Measurements from ENCODE around the gene CACNB4.

The CACNB4 gene

DNA sequence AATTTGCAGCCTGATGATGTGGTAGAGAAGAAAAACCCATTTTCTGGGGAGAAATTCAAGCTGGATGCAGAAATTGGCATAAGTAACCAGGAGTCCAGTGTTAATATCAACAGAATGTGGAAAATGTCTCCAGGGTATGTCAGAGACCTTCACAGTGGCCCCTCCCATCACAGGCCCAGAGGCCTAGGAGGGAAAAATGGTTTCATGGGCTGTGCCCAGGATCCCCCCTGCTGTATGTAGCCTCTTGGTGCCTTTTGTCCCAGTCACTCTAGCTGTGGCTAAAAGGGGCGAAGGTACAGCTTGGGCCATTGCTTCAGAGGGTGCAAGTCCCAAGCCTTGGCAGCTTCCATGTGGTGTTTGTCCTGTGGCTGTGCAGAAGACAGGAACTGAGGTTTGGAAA lies 40.2 kb downstream of the CACNB4 start:
- TF ChIP-seq, protein P1, sequence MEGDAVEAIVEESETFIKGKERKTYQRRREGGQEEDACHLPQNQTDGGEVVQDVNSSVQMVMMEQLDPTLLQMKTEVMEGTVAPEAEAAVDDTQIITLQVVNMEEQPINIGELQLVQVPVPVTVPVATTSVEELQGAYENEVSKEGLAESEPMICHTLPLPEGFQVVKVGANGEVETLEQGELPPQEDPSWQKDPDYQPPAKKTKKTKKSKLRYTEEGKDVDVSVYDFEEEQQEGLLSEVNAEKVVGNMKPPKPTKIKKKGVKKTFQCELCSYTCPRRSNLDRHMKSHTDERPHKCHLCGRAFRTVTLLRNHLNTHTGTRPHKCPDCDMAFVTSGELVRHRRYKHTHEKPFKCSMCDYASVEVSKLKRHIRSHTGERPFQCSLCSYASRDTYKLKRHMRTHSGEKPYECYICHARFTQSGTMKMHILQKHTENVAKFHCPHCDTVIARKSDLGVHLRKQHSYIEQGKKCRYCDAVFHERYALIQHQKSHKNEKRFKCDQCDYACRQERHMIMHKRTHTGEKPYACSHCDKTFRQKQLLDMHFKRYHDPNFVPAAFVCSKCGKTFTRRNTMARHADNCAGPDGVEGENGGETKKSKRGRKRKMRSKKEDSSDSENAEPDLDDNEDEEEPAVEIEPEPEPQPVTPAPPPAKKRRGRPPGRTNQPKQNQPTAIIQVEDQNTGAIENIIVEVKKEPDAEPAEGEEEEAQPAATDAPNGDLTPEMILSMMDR (IDR thresholded peaks at IDR 0.05; ENCODE audit: low read depth, low read length): no peak
- Histone ChIP-seq H3K4me3 (ENCODE audit: low read depth, low read length) (no peak overlapping the region), H3K9me3 (ENCODE audit: severe bottlenecking) (peaks cover 8% of the 10 kb centered on the region), H3K27me3 (ENCODE audit: insufficient read depth, low read depth, severe bottlenecking) (no peaks in the 10 kb centered on the region), H3K27ac (no peak overlapping the region), H3K36me3 (no peaks in the 10 kb centered on the region)
- DNase-seq: no peak

DNA sequence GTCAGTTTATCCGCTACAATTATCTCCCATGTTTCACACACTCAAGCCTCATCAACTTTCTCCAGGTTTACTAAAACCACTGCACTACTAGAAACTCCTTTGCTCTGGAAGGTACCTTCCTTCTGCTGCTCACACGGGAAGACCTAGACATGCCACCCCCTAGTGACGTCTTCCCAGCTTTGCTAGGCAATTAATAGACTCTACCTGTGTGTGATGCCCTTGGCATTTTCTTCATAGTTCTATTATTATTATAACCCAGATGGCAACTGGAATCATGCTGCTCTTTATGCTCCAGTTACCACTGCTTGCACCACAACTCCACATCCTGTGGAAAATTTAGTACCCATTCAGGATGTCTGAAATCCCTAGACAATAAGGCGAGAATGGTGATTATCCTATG lies 42.4 kb downstream of the CACNB4 start:
- no peak for DNase-seq
- H3K27ac ChIP-seq: no peak overlapping the region
- TF ChIP-seq, protein P1 (IDR thresholded peaks at IDR 0.05; ENCODE audit: low read depth, low read length): no peak
- H3K9me3 ChIP-seq (ENCODE audit: severe bottlenecking): peaks cover 8% of the 10 kb centered on the region
- no peaks in the 10 kb centered on the region for H3K36me3 ChIP-seq
- H3K27me3 ChIP-seq (ENCODE audit: insufficient read depth, low read depth, severe bottlenecking): no peaks in the 10 kb centered on the region
- no peak overlapping the region for H3K4me3 ChIP-seq (ENCODE audit: low read depth, low read length)

DNA sequence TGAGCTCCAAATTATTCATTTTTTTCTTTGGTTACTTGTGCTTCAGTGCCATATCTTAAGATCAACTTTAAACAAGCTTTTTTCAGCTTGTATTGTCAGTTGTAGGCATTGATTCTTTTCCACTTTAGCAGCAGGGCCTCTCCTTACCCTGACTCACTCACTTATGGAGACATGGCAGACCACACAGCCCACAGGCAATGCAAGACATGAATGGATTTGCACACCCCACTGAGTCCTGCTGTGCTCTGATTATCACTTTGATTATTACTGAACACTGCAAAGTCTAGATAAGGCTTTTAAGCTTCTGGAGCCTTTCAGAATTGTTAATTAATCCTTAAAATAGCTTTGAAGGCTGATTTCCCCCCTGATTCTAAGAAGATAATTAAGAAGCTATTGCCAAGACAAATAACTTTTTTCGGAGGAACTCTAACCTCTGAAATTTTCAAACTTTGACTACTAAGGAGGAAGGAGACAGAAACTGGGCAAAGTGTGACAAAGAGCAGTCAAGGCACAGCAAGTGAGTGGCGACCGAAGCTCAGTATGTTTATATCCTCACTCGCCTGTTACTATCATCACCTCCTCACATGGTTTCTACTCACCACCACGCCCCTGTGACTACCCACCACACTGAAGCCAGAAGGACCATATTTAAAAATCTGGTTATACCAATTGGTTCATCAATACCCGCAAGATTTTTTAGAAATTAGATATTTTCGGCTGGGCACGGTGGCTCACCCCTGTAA lies 43.3 kb downstream of the CACNB4 start:
- peak; percentile 14 for DNase-seq
- H3K27ac ChIP-seq: no peak overlapping the region

DNA sequence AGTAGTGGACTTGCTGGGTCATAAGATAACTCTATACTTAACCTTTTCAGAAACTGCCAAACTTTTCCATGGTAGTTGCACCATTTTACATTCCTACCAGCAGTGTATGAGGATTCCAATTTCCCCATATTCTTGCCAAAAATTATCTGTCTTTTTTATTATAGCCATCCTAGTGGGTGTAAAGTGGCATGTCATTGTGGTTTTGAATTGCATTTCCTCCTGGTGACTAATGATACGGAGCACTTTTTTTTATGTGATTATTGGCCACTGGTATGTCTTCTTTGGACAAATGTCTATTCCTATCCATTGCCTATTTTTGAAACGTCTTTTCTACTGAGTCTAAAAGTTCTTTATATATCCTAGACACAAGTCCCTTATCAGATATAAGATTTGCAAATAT lies 44.3 kb downstream of the CACNB4 start:
- TF ChIP-seq, protein P1 (IDR thresholded peaks at IDR 0.05; ENCODE audit: low read depth, low read length): no peak
- Histone ChIP-seq H3K9me3 (ENCODE audit: severe bottlenecking) (peaks cover 8% of the 10 kb centered on the region), H3K4me3 (ENCODE audit: low read depth, low read length) (no peak overlapping the region), H3K36me3 (no peaks in the 10 kb centered on the region), H3K27me3 (ENCODE audit: insufficient read depth, low read depth, severe bottlenecking) (no peaks in the 10 kb centered on the region), H3K27ac (no peak overlapping the region)
- DNase-seq: no peak

More for the DNA sequence above, 43.3 kb downstream of the CACNB4 start:
- TF ChIP-seq, protein P1 (IDR thresholded peaks at IDR 0.05; ENCODE audit: low read depth, low read length): no peak
- no peaks in the 10 kb centered on the region for H3K36me3 ChIP-seq
- H3K4me3 ChIP-seq (ENCODE audit: low read depth, low read length): no peak overlapping the region
- H3K27me3 ChIP-seq (ENCODE audit: insufficient read depth, low read depth, severe bottlenecking): no peaks in the 10 kb centered on the region
- peaks cover 8% of the 10 kb centered on the region for H3K9me3 ChIP-seq (ENCODE audit: severe bottlenecking)

DNA sequence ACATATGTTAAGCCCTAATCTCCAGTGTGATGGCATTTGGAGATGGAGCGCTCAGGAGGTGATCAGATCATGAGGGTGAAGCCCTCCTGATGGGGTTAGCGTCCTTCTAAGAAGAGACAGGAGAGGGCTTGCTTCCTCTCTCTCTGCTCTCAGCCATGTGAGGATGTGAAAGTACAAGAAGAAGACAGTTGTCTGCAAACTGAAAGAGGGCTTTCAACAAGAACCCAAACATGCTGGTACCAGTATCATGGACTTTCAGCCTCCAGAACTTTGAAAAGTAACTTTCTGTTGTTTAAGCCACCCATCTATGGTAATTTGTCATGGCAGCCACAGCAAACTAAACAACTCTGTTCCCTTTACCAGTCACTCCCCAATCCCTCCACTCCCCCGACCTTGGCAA lies 47.4 kb downstream of the CACNB4 start:
- H3K36me3 ChIP-seq: no peaks in the 10 kb centered on the region
- H3K27me3 ChIP-seq (ENCODE audit: insufficient read depth, low read depth, severe bottlenecking): no peaks in the 10 kb centered on the region
- no peaks in the 10 kb centered on the region for H3K9me3 ChIP-seq (ENCODE audit: severe bottlenecking)
- H3K27ac ChIP-seq: no peak overlapping the region
- no peak for DNase-seq
- no peak overlapping the region for H3K4me3 ChIP-seq (ENCODE audit: low read depth, low read length)
- TF ChIP-seq, protein P1 (IDR thresholded peaks at IDR 0.05; ENCODE audit: low read depth, low read length): no peak

DNA sequence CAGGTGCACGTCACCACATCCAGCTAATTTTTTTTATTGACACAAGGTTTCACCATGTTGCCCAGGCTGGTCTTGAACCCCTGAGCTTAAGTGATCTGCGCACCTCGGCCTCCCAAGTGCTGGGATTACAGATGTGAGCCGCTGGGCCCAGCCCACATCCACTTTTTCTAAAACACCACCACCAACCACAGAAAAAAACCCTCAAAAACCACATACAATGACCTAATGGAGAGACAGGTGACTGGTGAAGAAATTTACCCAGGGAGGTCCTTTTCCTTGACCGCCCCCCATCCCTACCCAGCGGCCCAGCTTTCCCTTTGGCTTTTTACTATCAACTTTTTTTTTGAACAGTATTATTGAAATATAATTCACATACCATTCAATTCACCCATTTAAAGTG lies 47.9 kb downstream of the CACNB4 start:
- H3K4me3 ChIP-seq (ENCODE audit: low read depth, low read length): no peak overlapping the region
- H3K9me3 ChIP-seq (ENCODE audit: severe bottlenecking): no peaks in the 10 kb centered on the region
- H3K27ac ChIP-seq: no peak overlapping the region
- no peaks in the 10 kb centered on the region for H3K27me3 ChIP-seq (ENCODE audit: insufficient read depth, low read depth, severe bottlenecking)
- no peaks in the 10 kb centered on the region for H3K36me3 ChIP-seq
- TF ChIP-seq, protein P1 (IDR thresholded peaks at IDR 0.05; ENCODE audit: low read depth, low read length): no peak
- no peak for DNase-seq

All from WERI-Rb-1 (cell line).